GM23338 (cell line): ENCODE measurements around the gene RCL1. TPM values are rescaled to one million over a fixed set of nuclear protein-coding genes. Genes with fewer than 3 reads are reported as not detected.
"Not testable (repeated sequence)": the region's sequence is repeated elsewhere in the genome, so short reads cannot be mapped to it uniquely, and the experiment has no call there.

Experiments
- ATAC-seq: fragments of 200-7000 bp; cut with Tn5 transposase; 3 replicates; pipeline ENCODE4 v1.9.1; 2020
- DNase-seq: peaks from one replicate; pipeline ENCODE4 v3.0.0-alpha.2; 2015; ENCODE audit warnings: low spot score
- H2AFZ ChIP-seq: fragments of 200-600 bp; sonication (generic); 2 replicates; pipeline ENCODE4 v1.8.0; 2016; ENCODE audit warnings: antibody characterized with exemption, mild to moderate bottlenecking, moderate library complexity
- H3F3A ChIP-seq: fragments of 200-600 bp; sonication (generic); replicated peaks from 2 replicates; pipeline ENCODE4 v1.8.0; 2017; ENCODE audit warnings: antibody characterized with exemption, mixed run types, low read depth
- H3K27ac ChIP-seq: fragments of 200-600 bp; sonication (generic); 2 replicates; pipeline ENCODE4 v1.6.1; 2016; ENCODE audit warnings: low read depth
- H3K27me3 ChIP-seq: fragments of 200-600 bp; sonication (generic); 2 replicates; pipeline ENCODE4 v1.8.0; 2016; ENCODE audit warnings: mild to moderate bottlenecking, mixed run types, moderate library complexity; ENCODE audit not compliant: insufficient read depth
- H3K36me3 ChIP-seq: fragments of 200-600 bp; sonication (generic); 2 replicates; pipeline ENCODE4 v1.8.0; 2016; ENCODE audit warnings: mild to moderate bottlenecking; ENCODE audit not compliant: insufficient read depth
- H3K4me1 ChIP-seq: fragments of 200-600 bp; sonication (generic); 2 replicates; pipeline ENCODE4 v1.8.0; 2016; ENCODE audit warnings: mild to moderate bottlenecking, moderate library complexity; ENCODE audit not compliant: insufficient read depth
- H3K4me2 ChIP-seq: fragments of 200-600 bp; sonication (generic); 2 replicates; pipeline ENCODE4 v1.7.1; 2017; ENCODE audit warnings: mixed run types
- H3K4me3 ChIP-seq: fragments of 200-600 bp; sonication (generic); 2 replicates; pipeline ENCODE4 v1.6.1; 2016; ENCODE audit warnings: mixed run types
- H3K79me2 ChIP-seq: fragments of 200-600 bp; sonication (generic); replicated peaks from 2 replicates; pipeline ENCODE4 v1.8.0; 2017; ENCODE audit warnings: mild to moderate bottlenecking; ENCODE audit not compliant: insufficient read depth
- H3K9me2 ChIP-seq: fragments of 200-600 bp; sonication (generic); 2 replicates; pipeline ENCODE4 v1.8.0; 2017; ENCODE audit not compliant: insufficient read depth
- H4K20me1 ChIP-seq: fragments of 200-600 bp; sonication (generic); replicated peaks from 2 replicates; pipeline ENCODE4 v1.8.0; 2017; ENCODE audit warnings: mild to moderate bottlenecking; ENCODE audit not compliant: insufficient read depth
- H3K27ac Mint-ChIP-seq: 2 replicates; pipeline ENCODE4 v1.8.0; 2020; ENCODE audit warnings: inconsistent platforms, mild to moderate bottlenecking, moderate library complexity, mixed read lengths
- H3K27me3 Mint-ChIP-seq: 3 replicates; pipeline ENCODE4 v1.8.0; 2022; ENCODE audit warnings: low read depth, mild to moderate bottlenecking, moderate library complexity, mixed read lengths, inconsistent platforms; ENCODE audit not compliant: insufficient read depth, poor library complexity
- H3K36me3 Mint-ChIP-seq: 3 replicates; pipeline ENCODE4 v1.8.0; 2021; ENCODE audit warnings: low read depth, mild to moderate bottlenecking, inconsistent platforms, moderate library complexity, mixed read lengths
- H3K4me1 Mint-ChIP-seq: 3 replicates; pipeline ENCODE4 v1.8.0; 2020; ENCODE audit warnings: mild to moderate bottlenecking, inconsistent platforms, mixed read lengths
- H3K4me3 Mint-ChIP-seq: 3 replicates; pipeline ENCODE4 v1.8.0; 2021; ENCODE audit warnings: moderate library complexity, mild to moderate bottlenecking, inconsistent platforms, mixed read lengths
- H3K9me3 Mint-ChIP-seq: 3 replicates; pipeline ENCODE4 v1.8.0; 2020; ENCODE audit warnings: moderate library complexity, mild to moderate bottlenecking, inconsistent platforms, mixed read lengths
- CREB1 ChIP-seq: fragments of 250-450 bp; sonication (Bioruptor Pico); IDR thresholded peaks from 2 replicates; pipeline ENCODE4 v1.5.0; 2020; ENCODE audit warnings: low read depth, mild to moderate bottlenecking, moderate library complexity
- CTCF ChIP-seq, 2 experiments: fragments of 200-600 bp in 1 of 2; sonication (generic) in 1 of 2; conservative IDR thresholded peaks; 2 replicates each; pipeline versions ENCODE4 v1.5.1 to v1.6.1; 2016 to 2017; ENCODE audit warnings: antibody characterized with exemption in 2 of 2, low read depth in 2 of 2, mild to moderate bottlenecking in 2 of 2, moderate library complexity in 1 of 2
- ETS1 ChIP-seq: IDR thresholded peaks from 2 replicates; pipeline ENCODE4 v1.6.1; 2016; ENCODE audit warnings: antibody characterized with exemption
- EZH2 ChIP-seq: fragments of 200-600 bp; sonication (generic); IDR thresholded peaks from one replicate; pipeline ENCODE4 v1.8.0; 2017; ENCODE audit warnings: antibody characterized with exemption, mild to moderate bottlenecking, low read depth; ENCODE audit not compliant: unreplicated experiment
- EZH2phosphoT487 ChIP-seq: fragments of 200-600 bp; sonication (generic); IDR thresholded peaks from one replicate; pipeline ENCODE4 v1.8.1; 2018; ENCODE audit warnings: antibody characterized with exemption; ENCODE audit not compliant: unreplicated experiment
- JUNB ChIP-seq: IDR thresholded peaks from one replicate; pipeline ENCODE4 v1.6.1; 2016; ENCODE audit warnings: antibody characterized with exemption; ENCODE audit not compliant: unreplicated experiment
- NANOG ChIP-seq: IDR thresholded peaks from 2 replicates; pipeline ENCODE4 v1.6.1; 2016; ENCODE audit warnings: antibody characterized with exemption, borderline replicate concordance
- REST ChIP-seq: IDR thresholded peaks from one replicate; pipeline ENCODE4 v1.6.1; 2018; ENCODE audit warnings: antibody characterized with exemption; ENCODE audit not compliant: unreplicated experiment
- ZNF331 ChIP-seq: fragments of 250-450 bp; sonication (Bioruptor Pico); IDR thresholded peaks from 2 replicates; pipeline ENCODE4 v1.5.0; 2020; ENCODE audit warnings: low read depth, mild to moderate bottlenecking, moderate library complexity
- ZNF462 ChIP-seq: fragments of 250-450 bp; sonication (Bioruptor Pico); IDR thresholded peaks from 2 replicates; pipeline ENCODE4 v1.5.0; 2020; ENCODE audit warnings: mild to moderate bottlenecking, moderate library complexity
- polyA plus RNA-seq: library from polyadenylated mRNA; unstranded; fragments of >200 nt; fragmentation: Nextera tagmentation; extraction: Ambion mirVana; gene quantifications from 2 replicates; pipeline ENCODE4 v1.2.1, GENCODE V29; 2016
- total RNA-seq: library from RNA; depleted of rRNA; stranded (reverse); fragments of >200 nt; shearing (Covaris generic); gene quantifications from 2 replicates; pipeline ENCODE4 v1.2.3, GENCODE V29; 2014

RCL1 gene
- total and polyA plus RNA-seq, 2 experiments from 2014 or later = 19.3 to 41.2 TPM

GRCh38 chr9:4783191-4783590, 9.6 kb upstream of the RCL1 start:
- H3K27ac ChIP-seq, DNase-seq, H3K79me2 ChIP-seq, H3K36me3 Mint-ChIP-seq, H3K36me3 ChIP-seq, H3K27me3 ChIP-seq, H2AFZ ChIP-seq, H3K27me3 Mint-ChIP-seq, H3K27ac Mint-ChIP-seq, ATAC-seq, H4K20me1 ChIP-seq, H3K4me2 ChIP-seq, H3F3A ChIP-seq, H3K4me3 Mint-ChIP-seq, H3K9me3 Mint-ChIP-seq, H3K9me2 ChIP-seq, H3K4me1 ChIP-seq, H3K4me3 ChIP-seq: not testable (repeated sequence)
- H3K4me1 Mint-ChIP-seq = peaks cover 15% of the 10 kb centered on the region

- no peak overlapping the region for H3K27ac ChIP-seq
- no peak for ATAC-seq
- H3K9me3 Mint-ChIP-seq = no peaks in the 10 kb centered on the region
- TF ChIP-seq ETS1 (no peak), CREB1 (CRISPR knock-in tag) (no peak), EZH2 (no peak), CTCF (conservative IDR thresholded peaks at IDR 0.05; ENCODE audit: low read depth in 2 of 2) (no peak), EZH2phosphoT487 (no peak), ZNF462 (CRISPR knock-in tag) (no peak), ZNF331 (CRISPR knock-in tag) (no peak), JUNB (no peak), NANOG (no peak), REST (no peak)
These were observed 8.3 kb upstream of the RCL1 start for GRCh38 chr9:4784403-4784802.

More at GRCh38 chr9:4784403-4784802, 8.3 kb upstream of the RCL1 start:
- H3F3A ChIP-seq = no peaks in the 10 kb centered on the region
- DNase-seq = no peak
- no peaks in the 10 kb centered on the region for H3K79me2 ChIP-seq
- peaks cover 15% of the 10 kb centered on the region for H3K4me1 Mint-ChIP-seq
- peaks cover 4% of the 10 kb centered on the region for H3K27me3 Mint-ChIP-seq
- H3K4me1 ChIP-seq = peaks cover 6% of the 10 kb centered on the region; the same call in 1 of the 2 replicates
- H3K4me3 Mint-ChIP-seq = no peak overlapping the region
- no peaks in the 10 kb centered on the region for H3K36me3 Mint-ChIP-seq
- H3K36me3 ChIP-seq = no peaks in the 10 kb centered on the region
- 0 out of 2 replicates have a peak overlapping the region, but pooled peaks have one; percentile 12 for H3K27ac Mint-ChIP-seq
- H3K27me3 ChIP-seq = no peaks in the 10 kb centered on the region
- H3K4me2 ChIP-seq = no peak overlapping the region
- 0 out of 2 replicates have a peak, but pooled peaks cover 9% of the 10 kb centered on the region for H3K9me2 ChIP-seq
- H4K20me1 ChIP-seq = no peaks in the 10 kb centered on the region
- no peak overlapping the region for H3K4me3 ChIP-seq
- H2AFZ ChIP-seq = no peak overlapping the region
